Lung microvascular endothelial cell (primary cell): ENCODE measurements around the gene SLCO3A1. TPM values are rescaled to one million over a fixed set of nuclear protein-coding genes. Genes with fewer than 3 reads are reported as not detected.

ENCODE experiments used
- DNase-seq, 2 donors: peaks; one replicate each; pipeline versions ENCODE4 v3.0.0 to v3.0.0-alpha.2; 2010; ENCODE audit warnings: low read depth in 2 of 2
- total RNA-seq: library from RNA; depleted of rRNA; stranded (reverse); fragments of >200 nt; gene quantifications from 2 replicates; pipeline ENCODE4 v1.2.1, GENCODE V29; 2014

The SLCO3A1 gene
- total RNA-seq, 1 donor from 2014 or later, result 0.20 TPM

DNA sequence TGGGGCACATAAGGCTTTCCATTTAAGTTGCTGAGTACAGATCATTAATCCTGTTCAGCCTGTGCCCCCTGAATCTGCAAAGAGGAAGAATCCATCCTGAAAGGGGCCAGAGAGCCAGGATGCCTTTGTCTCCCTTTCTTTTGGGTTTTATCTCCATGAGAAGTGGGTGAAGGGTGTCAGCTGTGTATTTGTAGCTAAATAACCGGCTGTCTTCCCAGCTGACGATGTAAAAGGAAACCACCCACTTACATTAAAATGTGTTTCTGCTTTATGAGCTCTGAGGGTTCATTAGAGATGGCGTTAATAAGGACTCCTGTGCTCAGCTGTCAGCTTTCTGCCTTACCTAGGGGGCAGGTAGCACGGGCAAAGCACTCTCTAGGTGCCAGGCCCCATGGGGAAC is 83.4 kb downstream of the SLCO3A1 start:
- DNase-seq, result no peak

DNA sequence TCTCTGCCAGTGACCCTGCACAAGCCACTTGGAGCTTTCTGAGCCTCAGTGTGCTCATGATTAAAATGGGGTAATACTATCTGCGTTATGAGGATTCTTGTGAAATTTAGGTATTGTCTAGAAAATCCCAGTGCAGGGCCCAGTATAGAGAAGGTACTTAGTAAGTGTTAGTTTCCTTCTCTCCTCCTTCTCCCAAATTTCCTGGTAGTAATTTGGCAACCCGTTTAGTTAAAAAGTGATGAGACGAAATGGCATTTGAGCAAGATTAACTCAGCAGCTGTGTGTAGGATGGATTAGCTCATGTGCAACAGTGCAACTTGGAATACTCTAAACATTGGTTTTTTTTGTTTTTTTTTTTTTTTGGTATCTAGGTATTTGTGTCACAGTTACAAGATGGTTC is 84.6 kb downstream of the SLCO3A1 start:
- no peak for DNase-seq

DNA sequence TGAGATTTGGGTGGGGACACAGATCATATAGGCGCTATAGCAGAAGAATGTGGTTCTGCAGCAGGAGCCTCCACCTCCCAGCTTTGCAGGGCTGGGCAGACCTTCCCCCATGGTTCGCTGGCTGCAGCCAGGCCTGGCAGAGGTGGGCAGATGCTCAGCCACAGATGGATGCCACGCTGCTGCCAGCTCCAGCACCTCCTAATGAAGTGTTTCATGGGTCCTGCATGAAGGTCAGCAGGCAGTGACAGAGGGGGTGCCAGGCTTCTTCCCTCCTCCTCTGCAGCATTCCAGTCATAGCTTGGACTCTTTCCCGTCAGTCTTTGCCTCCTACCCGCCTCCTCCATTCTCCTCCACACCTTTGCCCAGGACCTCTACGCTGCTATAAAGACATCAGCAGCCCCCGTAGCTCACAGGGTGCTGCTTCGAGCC is 85.9 kb downstream of the SLCO3A1 start:
- DNase-seq, result no peak

DNA sequence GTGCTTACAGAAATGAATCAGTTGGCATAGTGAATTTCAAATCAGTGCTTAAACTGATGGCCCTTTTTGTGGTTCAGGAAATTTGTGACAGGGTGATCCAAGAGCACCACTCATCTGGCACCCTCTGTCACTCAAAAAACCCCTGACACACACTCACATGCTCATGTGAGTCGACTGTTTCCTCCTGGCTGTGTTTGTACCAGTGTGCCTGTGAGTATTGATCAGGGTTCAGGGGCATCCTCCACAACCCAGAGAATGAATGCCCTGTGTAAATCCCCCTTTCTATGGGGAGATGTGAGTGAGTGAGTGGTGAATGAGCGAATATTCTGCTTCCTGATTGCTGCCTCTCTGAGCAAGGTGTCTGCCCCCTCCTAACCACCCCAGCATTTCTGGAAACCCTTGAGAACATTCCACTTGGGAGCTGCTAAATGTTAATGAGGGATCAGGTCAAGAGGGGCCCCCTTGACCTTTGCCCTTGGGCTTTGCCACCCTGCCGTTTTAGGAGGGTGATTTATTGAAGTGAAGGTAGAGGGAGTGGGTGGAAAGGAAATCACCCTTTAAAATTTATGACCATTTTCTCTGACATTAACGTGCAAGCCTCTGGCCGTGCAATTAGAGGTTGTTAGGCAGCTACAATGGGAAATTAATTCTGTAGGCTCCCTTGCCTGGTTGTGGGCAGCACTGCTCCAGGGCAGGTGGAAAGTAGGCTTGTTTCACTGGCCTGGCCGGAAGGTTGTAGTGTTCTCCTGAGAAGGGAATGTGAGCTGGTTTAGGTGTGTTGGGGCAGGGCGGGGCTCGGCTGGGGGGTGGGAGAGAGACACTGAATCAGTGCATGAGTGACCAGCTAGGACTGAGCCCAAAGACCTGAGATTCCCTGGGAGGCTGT is 87.2 kb downstream of the SLCO3A1 start:
- DNase-seq, result no peak

DNA sequence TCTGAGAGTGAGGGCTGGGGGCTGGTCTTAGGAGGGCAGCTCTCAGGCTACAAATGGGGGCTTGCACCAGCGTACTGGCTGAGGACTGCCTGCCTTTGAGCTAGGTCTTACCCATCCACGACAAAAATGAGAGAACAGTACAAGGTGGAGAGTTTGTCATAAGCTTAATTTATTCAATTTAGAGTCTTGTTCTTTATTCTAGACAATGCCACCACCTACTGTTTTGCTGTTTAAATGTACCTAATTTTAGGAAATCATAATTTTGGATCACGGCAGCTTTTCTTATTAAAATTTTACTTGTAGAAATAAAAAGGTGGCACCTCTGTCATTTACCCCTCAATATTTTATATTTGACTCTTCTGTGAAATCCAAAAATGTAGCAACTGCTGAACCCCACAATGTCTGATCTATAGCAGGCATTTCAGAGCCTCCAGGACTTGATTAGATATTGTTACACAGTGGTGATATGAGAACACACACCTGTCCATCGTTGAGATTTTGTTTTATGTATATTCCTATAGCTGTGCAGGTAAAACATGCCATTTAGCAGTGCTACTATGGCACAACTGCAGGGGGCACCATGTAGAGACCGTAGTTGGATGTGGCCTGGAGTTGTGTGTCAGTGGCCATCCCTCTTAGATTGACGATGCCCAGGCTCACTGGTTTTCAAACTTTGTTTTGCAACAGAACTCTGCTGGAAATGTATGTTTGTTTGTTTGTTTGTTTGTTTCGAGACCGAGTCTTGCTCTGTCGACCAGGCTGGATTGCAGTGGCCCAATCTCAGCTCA is 88.6 kb downstream of the SLCO3A1 start:
- DNase-seq, result no peak

DNA sequence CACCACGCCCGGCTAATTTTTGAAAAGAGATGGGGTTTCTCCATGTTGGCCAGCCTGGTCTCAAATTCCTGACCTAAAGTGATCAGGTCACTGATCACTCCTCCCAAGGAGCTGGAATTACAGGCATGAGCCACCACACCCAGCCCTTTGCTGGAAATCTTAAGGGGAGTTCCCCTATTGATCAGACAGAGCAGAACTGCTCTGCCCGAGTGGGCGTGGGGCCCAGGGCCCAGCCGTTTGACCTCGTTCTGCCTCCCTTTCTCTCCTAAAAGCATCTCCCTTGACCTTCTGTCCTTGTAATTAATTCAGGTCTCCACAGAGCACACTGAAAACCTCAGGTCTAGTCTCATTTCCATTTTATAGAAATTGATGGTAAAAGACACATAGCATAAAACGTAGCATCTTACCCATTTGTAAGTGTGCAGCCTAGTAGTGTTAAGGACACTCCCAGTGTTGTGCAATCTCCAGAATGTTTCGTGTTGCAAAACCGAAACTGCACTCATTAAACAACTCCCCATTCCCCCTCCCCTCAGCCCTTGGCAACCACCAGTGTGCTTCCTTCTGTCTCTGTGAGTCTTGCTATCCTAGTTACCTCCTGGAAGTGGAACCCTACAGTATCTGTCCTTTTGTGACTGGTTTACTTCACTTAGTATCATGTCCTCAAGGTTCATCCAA is 89.3 kb downstream of the SLCO3A1 start:
- DNase-seq, result peak in 1 of 2 donors; percentile 59

DNA sequence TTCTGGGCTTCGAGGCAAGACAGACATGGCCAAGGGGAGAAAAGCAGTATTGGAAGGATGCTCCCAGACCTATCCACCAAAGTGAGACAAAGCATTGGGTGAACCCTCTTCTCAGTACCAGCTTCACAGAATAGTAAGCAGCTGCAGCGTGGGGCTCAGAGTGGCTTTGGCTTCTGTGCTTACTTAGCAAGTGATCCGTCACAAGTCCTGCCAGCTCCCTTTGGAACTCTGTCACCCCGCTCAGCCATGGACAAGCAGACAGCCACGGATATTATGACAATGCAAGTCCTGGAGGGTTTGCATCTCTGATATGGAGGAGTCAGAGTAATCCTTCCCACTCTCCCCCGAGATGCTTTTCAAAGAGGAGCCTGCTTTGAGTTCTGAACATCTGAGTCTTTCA is 90.8 kb downstream of the SLCO3A1 start:
- no peak for DNase-seq

DNA sequence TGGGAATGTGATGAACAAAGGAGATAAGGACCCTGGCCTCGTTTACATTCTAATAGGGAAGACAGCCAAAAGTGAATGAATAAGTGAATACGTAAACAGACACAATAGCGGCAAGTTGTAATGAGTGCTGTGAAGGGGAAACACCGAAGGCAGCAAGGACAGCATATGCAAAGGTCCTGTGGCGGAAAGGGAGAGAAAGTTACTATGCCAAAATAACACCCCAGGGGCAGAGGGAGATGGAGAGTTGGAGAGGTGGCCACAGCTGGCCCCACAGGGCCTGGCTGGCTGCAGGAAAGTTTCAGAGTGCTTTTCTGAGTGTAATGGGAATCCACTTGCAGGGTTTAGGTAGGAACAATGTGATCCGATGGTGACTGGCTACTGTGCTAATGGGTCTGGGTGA is 91.9 kb downstream of the SLCO3A1 start:
- DNase-seq, result no peak

GRCh38 chr15:91946075-91946474 is 92.6 kb downstream of the SLCO3A1 start:
- no peak for DNase-seq

DNA sequence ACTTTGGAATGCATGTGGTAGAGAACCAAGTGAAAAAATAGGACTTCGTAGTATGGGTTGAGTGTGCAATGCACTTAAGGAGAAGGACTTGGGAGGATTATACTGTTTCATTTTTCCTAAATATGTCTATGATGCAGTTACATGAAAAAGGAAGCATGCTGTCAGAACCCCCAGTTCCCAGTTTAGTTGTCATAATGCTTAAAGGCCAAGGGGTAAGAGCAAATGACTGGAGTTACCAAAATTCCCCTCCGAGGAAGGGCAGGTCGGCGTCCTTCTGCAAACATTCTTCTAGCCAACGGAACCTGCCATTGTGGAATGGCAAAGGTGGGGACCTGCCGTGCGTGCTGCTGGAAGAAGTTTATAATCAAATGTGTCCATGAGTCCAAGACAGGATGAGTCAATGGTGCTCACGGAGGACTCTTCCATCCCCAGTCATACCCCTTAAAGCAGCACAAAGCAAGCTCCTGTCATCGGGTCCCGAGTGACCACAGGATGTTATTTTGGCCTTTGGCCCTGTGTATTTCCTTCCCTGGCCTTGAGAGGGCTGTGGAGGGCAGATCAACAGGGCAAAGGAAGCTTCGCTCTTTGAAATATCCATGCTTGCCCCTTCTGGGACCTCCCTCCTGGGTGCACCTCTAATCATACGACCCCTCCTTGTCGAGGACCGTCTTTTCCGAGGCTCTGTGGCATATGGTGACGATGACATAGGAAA is 93.2 kb downstream of the SLCO3A1 start:
- DNase-seq, result no peak

- DNase-seq, result no peak
These were observed 93.8 kb downstream of the SLCO3A1 start for GRCh38 chr15:91947293-91947679.

DNA sequence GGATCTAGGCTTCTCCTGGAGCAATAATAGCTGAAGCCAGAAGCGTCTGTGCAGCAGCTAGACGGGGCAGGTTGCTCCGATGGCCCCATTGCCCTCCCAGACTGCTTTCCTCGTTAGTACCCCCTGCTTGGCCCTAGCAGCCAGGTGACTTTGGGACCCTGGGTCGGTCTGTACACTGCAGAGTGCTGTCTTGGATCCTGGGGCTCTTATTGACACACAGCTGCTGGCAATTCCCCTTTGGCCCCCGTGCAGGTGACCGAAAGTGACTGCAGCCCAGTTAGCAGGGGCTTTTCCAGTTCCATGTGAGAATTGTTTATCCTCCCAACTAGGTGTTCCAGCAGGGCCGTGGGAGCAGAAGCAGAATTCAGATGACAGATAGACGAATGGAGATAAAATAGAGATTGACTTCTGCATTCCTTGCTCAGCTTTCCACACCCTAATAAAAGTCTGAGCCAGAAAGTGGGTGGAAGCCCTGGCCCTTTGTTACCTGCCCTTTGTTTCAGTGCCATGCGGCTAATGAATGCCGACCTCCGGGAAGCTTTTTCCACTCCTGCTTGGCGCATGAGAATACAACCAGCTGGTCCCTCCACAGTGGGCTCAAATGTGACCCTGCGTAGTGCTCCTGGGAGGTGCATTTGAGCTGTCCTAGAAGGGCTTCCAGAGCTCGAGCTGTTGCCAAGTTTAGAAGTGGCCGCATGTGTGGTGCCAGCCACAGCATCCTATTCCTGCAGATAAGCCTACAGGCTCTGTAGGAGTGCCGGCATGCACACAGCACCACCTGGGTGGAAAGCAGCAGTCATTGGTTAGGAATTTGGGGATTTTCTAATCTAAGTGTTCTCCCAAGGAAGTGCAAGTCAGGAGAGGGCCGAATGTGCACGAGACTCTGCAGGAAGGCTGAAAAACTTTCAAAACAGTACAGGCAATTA is 94.4 kb downstream of the SLCO3A1 start:
- peak in 1 of 2 donors; percentile 27 for DNase-seq

GRCh38 chr15:91949361-91949760 is 95.9 kb downstream of the SLCO3A1 start:
- no peak for DNase-seq

- DNase-seq, result no peak
These were observed 96.5 kb downstream of the SLCO3A1 start for GRCh38 chr15:91950054-91950453.

GRCh38 chr15:91950631-91951329 is 97.3 kb downstream of the SLCO3A1 start:
- DNase-seq, result no peak

GRCh38 chr15:91952216-91952615 is 98.7 kb downstream of the SLCO3A1 start:
- no peak for DNase-seq

DNA sequence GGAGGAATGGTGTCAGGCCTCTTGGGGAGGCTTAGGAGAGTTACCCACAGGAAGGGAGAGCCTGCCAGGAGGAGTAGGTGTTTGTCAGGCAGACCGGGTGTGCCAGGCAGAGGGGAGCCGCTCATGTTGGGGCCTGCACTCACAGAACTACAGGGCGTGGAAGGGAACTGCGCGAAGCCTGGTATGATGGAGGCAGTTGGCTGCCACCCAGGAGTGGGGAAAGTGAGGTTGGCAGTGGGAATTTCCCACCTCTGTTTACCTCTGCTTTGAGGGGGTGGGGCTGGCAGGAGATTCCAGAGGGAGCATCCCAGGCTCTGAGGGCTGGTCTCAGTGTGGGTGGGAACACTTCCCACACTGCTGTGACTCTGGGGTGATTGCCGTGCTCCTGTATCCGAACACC is 99.9 kb downstream of the SLCO3A1 start:
- no peak for DNase-seq

DNA sequence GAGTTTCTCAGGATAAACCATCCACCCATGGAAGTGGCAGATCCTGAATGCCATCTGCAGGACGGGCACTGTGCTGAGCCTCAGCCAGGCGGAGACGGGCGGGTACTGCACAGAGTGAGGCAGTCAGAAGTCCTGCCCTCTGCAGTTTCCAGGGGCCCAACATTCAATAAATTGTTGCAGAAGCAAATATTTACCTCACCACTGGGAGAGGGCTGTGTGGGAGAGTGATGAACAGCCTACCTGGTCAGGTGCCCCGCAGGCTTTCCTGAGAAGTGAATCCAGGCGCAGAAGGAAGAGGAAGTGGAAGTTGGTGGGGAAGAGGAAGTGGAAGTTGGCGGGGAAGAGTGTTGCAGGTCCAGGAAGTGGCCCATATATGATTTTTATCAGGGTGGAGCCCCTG is 100.8 kb downstream of the SLCO3A1 start:
- DNase-seq, result no peak

- no peak for DNase-seq
These were observed 102.7 kb downstream of the SLCO3A1 start for GRCh38 chr15:91956026-91956723.
